ENCODE results near the gene PLK5.
"Not testable (repeated sequence)": the region's sequence is repeated elsewhere in the genome, so short reads cannot be mapped to it uniquely, and the experiment has no call there.

PLK5 gene

GRCh38 chr19:1518471-1518870, 5.4 kb upstream of the PLK5 start:
- DNase-seq (ENCODE audit: low read depth) = no peak
- H3K4me3 ChIP-seq (ENCODE audit: low read depth, low read length) = no peak overlapping the region
- TF ChIP-seq CTCF (IDR thresholded peaks at IDR 0.05; ENCODE audit: low read depth, low read length, missing control alignments) = no peak

GRCh38 chr19:1519802-1520201, 4.1 kb upstream of the PLK5 start:
- not testable (repeated sequence) for DNase-seq (ENCODE audit: low read depth); H3K4me3 ChIP-seq (ENCODE audit: low read depth, low read length)

- no peak overlapping the region for H3K4me3 ChIP-seq (ENCODE audit: low read depth, low read length)
- no peak for DNase-seq (ENCODE audit: low read depth)
- no peak for TF ChIP-seq CTCF (IDR thresholded peaks at IDR 0.05; ENCODE audit: low read depth, low read length, missing control alignments)
These were observed 3.6 kb upstream of the PLK5 start for GRCh38 chr19:1520203-1520780.

- DNase-seq (ENCODE audit: low read depth) = no peak
- no peak overlapping the region for H3K4me3 ChIP-seq (ENCODE audit: low read depth, low read length)
- TF ChIP-seq CTCF (IDR thresholded peaks at IDR 0.05; ENCODE audit: low read depth, low read length, missing control alignments) = no peak
These were observed 2.2 kb upstream of the PLK5 start for GRCh38 chr19:1521636-1522035.

- TF ChIP-seq CTCF (IDR thresholded peaks at IDR 0.05; ENCODE audit: low read depth, low read length, missing control alignments) = no peak
- no peak for DNase-seq (ENCODE audit: low read depth)
- no peak overlapping the region for H3K4me3 ChIP-seq (ENCODE audit: low read depth, low read length)
These were observed 1.8 kb upstream of the PLK5 start for GRCh38 chr19:1522061-1522460.

GRCh38 chr19:1522838-1523237, 1.0 kb upstream of the PLK5 start:
- TF ChIP-seq CTCF (IDR thresholded peaks at IDR 0.05; ENCODE audit: low read depth, low read length, missing control alignments) = no peak
- no peak overlapping the region for H3K4me3 ChIP-seq (ENCODE audit: low read depth, low read length)
- no peak for DNase-seq (ENCODE audit: low read depth)

GRCh38 chr19:1524287-1524971, 552 bp downstream of the PLK5 start:
- TF ChIP-seq CTCF (IDR thresholded peaks at IDR 0.05; ENCODE audit: low read depth, low read length, missing control alignments) = no peak
- no peak overlapping the region for H3K4me3 ChIP-seq (ENCODE audit: low read depth, low read length)

More at GRCh38 chr19:1524287-1524971, 552 bp downstream of the PLK5 start:
- no peak for DNase-seq (ENCODE audit: low read depth)

Data from GM12864 (cell line).